HG03039 (cell line): ENCODE measurements around the gene KRT79.

Experiments
- ATAC-seq: cut with Tn5 transposase; IDR thresholded peaks from one replicate; pipeline ENCODE4 v1.9.1; 2021; ENCODE audit warnings: mild to moderate bottlenecking, moderate library complexity; ENCODE audit not compliant: unreplicated experiment

KRT79 gene

DNA sequence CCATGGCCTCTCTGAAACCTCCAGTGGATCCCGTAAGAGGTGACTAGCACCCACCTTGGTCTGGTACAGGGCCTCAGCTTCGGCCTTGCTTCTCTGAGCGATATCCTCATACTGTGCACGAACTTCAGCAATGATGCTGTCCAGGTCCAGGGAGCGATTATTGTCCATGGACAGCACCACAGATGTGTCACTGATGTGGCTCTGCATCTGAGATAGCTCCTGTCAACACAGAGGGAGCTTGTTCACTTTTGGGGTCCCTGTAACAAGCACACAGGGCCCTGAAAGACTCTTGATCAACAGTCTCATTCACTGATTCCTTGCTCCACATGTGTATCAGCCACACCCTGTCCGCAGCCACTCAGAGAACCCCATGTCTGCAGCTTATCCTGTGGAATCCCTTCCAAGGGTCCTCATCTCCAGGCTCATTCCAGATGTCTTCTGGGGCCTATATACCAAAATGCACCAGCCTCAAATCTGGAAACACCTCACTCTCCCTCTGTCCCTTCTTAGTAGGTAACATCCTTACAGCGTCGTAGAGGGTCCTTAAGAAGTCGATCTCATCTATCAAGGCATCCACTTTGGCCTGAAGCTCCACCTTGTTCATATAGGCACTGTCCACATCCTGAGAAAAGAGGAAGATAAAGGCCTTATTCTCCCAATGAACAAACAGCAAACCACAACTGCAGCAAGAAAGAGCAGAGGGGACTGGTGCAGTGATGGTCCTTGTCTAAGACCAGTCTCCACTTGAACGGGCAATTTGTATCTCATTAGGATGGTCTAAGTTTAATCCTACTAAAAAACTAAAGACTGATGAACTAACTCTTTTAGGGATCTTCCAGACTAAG, 41.7 kb downstream of the KRT79 start:
- no peak for ATAC-seq

DNA sequence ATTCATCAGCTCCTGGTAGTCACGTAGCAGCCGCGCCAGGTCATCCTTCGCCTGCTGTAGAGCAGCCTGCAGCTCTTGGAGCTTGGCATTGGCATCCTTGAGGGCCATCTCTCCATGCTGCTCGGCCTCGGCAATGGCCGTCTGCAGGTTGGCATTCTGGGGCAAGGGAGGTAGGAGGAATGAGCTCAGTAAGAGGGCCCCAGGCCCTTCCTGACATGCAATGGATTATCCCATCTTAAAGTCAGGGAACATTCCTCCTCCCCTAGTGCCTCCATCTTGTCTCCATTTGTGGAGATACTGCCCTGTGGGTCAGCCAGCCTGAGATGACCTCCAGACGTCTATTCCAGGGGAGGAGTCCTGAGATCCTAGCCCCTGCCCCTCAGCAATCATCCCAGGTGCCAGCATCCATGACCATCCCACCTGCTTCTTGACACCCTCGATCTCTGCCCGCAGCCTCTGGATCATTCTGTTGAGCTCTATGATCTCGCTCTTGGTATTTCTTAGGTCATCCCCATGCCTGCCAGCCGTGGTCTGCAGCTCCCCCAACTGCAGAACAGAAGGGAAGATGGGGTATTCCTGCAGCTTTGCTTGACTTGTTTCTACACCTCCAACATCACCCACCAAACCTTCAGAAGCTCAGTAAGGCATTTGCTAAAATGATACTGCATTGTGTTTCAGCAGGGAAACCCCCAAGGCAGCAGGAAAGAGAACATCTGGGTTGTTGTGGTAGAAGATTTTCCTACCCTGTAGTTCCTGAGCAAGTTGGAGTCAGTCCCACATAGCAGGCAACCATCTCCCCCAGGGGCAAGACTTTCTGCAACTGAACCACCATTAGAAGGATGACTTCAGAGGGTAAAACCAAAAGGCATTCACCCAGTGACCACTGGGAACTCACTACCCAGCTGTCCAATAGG, 42.6 kb downstream of the KRT79 start:
- ATAC-seq = no peak

- no peak for ATAC-seq
Measured at GRCh38 chr12:52790427-52791270, 43.5 kb downstream of the KRT79 start.

DNA sequence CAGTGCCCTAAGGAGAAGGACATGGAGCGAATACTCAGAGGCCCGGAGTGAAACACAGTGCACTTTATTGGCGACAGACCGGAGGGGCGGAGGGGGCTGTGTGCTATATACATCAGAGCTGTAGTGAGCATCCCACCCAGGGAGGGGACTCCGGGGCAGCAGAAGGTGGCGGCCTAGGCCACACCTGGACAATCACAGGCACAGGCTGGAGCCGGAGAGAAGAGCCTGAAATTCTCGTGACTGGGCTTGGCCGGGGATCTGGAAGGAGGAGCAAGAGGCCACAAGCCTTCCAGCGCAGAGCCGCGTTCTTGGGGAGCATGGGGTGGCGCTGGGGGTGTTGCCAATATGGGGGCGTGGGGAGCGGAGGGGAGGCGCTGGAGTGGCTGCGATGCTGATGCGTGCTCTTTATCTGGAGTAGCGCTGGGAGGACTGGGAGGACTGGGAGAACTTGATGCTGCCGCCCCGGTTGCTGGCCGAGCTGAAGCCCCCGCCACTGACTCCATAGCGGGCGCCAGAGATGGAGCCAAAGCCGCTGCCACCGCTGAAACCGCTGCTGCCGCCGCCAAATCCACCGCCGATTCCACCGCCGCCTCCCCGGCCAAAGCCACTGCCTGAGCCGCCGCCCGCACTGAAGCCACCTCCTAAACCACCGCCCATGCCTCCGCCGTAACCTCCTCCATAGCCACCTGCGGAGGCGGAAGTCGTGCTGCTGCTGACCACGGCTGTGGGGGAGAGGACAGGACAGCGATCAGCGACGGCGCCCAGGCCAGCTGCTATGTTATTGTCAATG, 44.3 kb downstream of the KRT79 start:
- no peak for ATAC-seq

- no peak for ATAC-seq
Measured at GRCh38 chr12:52788876-52789636, 45.1 kb downstream of the KRT79 start.

DNA sequence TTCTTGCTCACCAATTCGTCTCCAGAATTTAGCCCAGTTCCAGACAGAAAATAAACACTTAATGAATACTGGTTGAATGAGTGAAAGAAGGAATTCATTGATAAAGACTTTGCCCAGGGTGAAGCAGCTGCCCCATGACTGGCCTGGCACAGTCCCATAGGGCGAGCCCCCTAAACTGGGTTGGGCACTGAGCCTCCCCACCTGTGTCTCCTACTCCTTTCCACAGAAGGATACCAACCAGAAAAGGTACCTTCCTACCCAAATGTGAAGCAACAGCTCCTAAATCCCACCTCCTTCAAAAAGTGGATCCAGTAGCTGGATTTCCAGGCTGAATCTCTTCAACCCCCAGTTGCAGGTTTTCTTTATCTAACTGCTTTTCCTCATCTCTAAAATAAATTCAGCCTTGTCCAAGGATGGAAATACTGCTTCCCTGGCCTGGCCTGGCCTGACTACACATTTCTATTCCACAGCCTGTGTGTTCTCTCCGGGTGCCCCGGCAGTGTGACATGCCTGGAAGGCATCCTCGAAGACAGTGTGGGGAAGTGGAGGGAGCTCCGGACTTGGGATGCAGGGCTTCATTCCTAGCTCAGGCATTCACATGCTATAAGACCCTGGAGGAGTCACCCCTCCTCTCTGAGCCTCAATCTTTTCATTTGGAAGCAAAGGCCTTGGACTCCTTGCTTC, 45.8 kb downstream of the KRT79 start:
- ATAC-seq = no peak

DNA sequence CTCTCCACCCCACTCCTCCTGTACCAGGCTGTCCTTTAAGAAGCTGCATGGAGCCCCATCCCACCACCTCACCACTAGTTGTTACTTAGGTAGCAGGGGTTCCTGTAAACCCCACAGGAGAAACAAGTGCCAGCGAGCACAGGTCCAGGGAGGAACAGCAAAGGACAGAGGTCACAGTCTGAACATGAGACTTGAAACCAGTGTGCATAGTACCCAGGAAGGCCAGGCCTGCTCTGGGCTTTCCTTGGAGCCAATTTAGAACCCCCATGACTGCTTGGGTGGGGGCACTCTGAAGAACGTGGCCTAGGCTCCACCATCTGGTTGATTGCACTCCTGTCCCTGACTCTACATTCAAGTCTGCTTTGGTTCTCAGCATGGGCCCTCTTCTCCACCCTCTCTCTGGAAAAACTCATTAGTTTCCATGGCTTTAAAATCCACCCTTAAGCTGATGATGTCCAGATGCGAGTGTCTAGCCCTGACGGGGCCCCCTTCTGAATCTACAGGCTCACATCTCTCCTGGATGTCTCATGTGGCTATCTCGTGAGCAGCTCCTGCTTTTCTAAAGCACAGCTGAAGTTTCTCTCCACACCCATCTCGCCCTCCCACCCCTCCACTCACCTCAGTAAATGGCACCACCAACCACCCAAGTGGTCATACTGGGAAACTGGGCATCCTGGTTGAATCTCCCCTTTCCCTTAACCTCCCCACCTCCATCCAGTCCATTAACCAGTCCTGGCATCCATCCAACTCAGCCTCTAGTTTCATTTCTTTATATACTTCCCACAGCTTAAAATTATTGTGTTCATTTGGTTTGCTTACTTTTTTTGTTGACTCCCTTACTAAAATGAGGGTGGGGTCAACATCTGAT, 46.6 kb downstream of the KRT79 start:
- no peak for ATAC-seq

DNA sequence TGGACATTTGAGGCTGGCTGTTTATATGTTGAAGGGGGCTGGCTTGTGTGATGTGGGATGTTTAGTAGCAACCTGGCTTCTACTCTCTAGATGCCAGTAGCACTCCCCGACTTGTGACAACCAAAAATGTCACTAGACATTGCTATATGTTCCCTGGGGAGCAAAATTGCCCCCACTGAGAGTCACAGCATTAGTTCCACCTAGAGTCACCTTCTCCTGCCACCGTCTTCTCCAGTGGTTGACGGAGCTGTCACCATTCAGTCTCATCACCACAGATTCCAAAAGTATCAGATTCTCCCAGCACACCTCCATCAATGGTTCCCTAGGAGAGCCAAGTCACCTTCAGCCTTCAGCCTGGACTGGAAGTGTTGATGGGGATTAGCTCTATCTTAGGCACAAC, 49.2 kb downstream of the KRT79 start:
- no peak for ATAC-seq

- ATAC-seq = no peak
Measured at GRCh38 chr12:52783563-52784316, 50.4 kb downstream of the KRT79 start.

DNA sequence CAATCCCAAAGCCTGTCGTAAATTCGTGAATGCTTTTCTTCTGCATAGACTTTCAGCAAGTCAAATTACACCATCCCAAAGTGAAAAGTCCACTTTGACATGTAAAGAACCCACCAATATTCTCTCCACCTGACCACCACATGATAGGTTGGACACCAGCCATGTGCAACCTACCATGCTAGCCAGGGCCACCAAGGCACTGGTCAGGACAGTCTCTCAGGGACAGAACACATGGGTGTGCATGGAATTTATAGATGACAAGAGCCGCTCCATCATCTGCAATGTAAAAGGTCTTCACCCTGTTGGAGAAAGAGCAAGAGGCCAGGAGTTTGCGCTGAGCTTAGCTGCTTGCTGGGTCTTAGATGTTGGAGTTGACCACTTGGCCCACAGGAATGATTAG, 51.6 kb downstream of the KRT79 start:
- no peak for ATAC-seq

GRCh38 chr12:52781399-52782082, 52.6 kb downstream of the KRT79 start:
- ATAC-seq = no peak

- no peak for ATAC-seq
Measured at GRCh38 chr12:52779914-52780313, 54.2 kb downstream of the KRT79 start.

- ATAC-seq = no peak
Measured at GRCh38 chr12:52778833-52779232, 55.3 kb downstream of the KRT79 start.

GRCh38 chr12:52777566-52777965, 56.5 kb downstream of the KRT79 start:
- no peak for ATAC-seq

GRCh38 chr12:52776913-52777395, 57.2 kb downstream of the KRT79 start, which contains the start of gene KRT76:
Gene KRT76 (minus strand): TSS chr12:52777345. CDS start chr12:52777291, 54 bp downstream.
- ATAC-seq = no peak

DNA sequence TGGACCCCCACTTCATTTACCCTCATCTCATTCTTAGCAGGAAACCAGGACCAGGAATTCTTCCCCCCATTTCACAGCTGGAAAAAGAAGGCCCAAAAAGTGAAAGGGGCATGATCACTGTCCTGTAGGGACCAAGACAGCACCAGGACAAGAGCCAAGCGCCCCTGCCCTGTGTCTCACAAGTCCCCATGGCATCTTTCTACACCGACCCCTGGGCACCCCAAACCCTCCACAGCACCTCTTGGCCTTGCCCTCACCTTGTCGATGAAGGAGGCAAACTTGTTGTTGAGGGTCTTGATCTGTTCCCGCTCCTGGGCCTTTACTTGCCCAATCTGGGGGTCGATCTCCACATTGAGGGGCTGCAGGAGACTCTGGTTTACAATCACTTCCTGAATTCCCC, 57.7 kb downstream of the KRT79 start:
- no peak for ATAC-seq
